SW480 (cell line): ENCODE results near the gene ACOXL.

Experiments used
- DNase-seq: peaks from one replicate; pipeline ENCODE4 v3.0.0-alpha.2; 2016; ENCODE audit warnings: low spot score

Gene ACOXL

DNA sequence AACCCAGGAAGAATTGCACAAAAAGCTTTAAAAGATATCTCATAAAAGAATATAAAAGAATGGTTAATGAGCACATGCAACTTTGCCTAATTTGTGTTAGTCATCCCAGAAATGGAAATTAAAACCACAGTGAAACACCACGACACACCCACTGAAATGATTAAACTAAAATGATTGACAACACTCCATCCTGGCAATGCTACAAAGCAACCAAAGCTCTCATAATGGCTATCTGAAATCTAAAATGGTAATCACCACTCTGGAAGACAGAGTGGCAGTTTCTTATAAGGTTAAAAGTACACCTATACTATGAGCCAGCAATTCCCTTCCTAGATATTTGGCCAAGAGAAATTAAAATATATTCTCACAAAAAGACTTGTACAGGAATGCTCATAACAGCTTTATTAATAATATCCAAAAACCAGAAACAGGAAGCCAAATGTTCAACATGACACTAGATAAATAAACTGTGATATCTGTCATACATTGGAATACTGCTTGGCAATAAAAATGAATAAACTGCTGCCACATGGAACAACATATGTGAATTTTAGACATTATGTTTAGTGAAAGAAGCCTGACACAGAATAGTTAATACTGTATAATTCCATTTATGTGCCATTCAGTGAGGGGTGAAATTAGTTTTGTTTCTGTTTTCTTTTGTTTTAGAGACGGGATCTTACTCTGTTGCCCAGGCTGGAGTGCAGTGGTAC lies 283.1 kb downstream of the ACOXL start:
- peak; percentile 18 for DNase-seq

DNA sequence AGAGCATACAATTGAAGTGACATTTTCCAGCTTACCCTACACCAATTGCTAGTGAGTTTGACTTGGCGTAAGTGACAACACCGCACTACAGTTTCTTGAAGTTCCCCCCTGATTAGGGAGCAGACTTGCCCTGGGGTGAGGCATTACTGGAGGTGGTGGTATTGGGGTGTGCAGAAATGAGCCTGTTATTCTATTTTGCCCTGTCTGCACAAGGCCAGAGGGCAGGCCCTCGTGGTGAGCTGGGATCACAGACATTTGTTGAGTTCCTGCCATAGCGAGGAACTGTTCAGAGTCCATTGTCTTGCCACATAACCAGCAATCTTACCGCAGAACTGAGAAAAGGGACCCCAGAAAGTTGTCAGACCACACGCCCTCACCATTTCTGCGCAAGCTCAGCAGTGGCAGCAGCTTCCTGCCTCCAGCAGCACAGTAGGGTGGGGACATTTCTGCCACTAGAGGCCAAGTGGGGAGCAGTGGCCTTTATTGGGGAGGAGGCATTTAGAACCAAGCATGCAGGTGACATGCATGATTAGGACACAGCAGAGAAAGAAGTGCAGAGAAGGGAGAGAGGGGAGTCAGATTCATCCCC lies 284.8 kb downstream of the ACOXL start:
- DNase-seq: no peak

DNA sequence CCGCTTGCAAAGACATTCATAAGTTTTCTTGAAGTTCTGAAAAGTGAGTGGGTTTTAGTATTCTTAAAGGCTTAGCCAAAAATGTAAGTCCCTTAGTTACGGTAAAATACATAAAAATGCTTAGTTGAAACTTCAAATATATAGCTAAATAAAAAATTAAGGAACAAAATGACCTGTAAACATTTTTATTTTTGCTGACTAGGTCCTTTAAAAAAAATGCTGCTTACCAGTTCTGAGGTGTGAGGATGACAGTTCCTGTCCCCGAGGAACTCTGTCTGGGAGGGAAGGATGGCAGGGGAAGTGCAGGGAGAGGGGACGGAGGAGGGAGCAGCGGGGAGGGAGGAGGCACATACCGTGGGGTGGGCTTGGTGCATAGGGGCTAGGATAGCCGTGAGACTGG lies 285.5 kb downstream of the ACOXL start:
- no peak for DNase-seq

DNA sequence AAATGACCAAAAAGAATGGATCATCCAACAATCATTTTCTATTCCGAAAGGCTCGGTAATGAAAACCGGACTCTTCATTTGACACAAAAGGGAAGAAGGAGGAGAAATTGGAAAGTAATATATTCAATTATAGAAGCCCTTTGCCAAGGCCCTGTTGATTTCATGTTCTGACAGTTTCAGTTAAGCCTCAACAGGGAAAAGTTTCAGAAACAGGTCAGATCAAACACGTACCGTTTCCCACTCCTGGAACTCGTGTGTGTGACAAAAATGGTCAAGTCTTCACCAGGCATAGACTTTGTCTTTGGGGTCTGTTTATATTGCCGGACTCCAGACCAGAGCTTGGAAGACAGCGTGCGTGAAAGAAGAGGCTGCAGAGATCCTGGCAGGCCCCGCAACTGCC lies 287.0 kb downstream of the ACOXL start:
- no peak for DNase-seq

DNA sequence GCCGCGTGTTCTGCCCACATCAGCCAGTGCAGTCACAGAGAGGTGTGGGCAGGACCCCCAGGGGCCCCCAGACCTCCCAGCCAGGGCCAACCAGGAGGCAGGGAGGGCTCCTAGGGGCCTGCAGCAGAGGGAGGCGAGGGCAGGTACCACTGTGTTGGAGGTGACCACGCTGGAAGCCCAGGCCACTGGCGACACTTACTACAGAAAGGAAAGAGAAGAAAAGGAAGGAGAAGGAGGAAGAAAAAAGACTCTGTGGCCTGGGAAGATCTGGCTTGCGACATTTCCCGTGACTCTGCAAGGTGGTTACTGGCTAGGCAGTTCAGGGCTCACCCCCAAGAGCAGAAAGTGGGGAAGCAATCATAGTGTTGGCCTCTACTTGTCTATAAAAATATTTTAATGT lies 290.3 kb downstream of the ACOXL start:
- no peak for DNase-seq

DNA sequence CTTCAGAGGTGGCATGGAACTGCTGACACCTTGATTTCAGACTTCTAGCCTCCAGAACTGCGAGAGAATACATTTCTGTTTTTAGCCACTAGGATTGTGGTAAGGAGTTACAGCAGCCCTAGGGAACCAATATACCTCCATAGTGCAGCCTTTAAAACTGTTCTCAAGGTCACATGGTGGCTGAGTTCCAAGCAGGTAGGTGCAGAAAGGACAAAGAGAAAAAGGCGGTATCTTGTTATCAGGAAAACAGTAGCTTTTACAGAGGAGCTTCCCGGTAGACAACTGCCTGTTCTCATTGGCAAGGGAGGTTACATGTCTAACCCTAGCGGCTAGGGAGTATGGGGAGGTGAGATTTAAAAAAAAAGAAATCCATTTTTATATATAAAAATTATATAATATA lies 292.1 kb downstream of the ACOXL start:
- no peak for DNase-seq

DNA sequence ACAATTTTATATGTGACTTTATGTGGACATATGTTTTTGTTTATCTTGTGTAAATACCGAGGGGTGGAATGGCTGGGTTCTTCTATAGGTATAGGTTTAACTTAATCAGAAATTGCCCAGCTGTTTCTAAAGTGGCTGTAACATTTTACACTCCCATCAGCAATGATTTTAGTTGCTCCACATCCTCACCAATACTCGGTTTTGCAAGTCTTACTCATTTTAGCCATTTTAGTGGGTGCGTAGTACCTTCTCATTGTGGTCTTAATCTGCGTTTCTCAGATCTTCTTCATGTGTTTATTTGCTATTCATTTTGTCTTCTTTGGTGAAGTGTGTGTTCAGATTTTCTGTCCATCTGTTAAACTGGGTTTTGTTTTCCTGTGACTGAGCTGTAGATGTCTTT lies 292.9 kb downstream of the ACOXL start:
- DNase-seq: no peak

DNA sequence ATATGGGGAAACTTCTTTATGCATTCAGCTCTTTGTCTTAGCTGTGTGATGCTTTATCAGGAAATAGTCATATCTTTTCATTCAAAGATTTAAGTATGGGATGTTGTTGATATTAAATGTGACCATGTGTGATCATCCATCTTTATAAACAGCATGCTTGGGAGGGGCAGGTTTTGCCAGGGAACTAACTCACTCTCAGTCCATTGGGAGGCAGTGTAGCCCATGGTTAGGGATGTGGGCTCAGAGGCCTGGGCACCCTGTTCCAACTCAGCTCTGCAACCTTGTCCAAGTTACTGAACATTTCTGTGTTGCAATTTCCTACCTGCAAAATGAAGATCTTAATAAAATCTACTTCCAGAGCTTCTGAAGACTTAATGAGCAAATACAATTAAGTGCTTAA lies 296.3 kb downstream of the ACOXL start:
- DNase-seq: peak; percentile 13

DNA sequence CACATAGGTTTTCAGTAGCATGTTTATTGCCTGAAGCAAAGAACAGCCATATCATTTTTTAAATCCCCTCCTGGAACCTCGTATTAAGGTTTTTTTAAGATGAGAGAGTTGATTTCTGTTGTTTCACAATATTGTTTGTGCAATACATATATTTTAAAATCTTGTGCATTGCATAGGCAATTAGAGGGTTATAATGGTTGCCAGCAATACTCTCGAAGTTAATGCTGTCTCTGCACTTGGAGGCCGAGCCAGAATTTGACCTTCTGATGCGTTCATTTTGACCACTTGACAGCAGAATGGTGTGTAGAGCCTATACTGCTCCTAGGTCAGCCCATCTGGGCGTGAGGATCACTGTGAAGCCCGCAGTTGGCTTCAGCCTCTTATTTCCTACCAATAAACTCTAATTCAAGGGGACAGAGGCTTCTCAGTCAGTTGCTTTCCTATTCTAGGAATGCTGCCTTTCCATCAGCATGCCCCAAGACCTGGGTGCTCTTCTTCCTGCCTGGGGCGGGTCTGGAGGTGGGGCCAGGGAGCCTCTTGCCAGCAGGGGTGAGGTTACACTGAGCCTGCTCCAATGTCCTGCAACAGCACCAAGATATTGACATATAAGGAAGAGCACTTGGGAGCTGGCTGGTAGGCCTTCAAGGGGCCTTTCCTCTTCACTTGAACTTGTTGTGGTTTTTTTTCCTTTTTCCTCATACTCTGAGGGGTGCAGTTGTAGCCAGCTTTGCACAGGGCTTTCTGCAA lies 297.0 kb downstream of the ACOXL start:
- peak; percentile 17 for DNase-seq

DNA sequence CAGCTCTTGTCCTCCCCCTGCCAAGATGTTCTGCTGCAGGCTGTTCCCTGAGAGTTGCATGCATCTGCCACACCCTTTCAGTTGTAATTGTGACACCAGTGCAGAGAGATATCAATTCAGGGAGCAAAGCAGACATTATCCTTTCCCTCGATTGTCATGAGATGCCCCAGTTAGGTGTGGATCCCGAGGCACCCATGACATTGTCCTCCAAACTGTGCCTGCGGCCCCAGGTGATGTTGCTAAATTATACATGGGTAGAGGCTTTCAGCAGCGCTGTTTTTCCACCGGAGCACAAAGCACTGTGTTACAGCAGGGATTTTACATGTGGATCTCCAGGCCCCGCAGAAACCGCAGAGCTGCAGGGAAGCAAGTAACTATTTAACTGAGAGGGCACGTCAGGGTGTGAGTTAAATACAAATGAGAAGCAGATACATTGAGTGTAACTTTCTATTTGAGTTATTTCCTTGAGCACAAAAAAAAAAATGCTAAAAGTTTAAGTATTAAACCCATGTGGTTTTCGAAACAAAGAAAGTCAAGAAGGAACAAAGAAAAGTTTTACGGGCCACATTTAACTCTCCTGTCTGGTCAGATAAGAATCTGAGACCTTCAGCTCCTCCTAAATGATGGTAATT lies 298.0 kb downstream of the ACOXL start:
- DNase-seq: peak; percentile 44

DNA sequence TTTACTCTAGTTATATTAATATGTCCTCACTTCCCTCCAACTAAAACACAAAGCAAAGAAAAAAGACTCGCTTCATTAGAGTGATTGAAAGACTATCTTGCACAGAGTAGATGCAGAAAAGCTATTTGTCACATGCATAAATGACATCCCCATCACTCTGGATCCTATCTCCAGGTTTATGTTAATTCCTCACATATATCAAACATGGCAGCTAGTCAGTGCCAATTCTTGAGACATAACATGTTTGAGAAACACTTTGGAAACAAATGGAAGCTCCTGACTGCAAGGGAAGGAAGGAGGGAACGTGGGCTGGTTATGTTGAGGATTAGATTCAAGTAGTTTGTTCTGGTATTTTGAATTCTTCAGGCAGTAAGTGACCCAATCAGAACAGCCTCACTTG lies 298.6 kb downstream of the ACOXL start:
- DNase-seq: no peak

DNA sequence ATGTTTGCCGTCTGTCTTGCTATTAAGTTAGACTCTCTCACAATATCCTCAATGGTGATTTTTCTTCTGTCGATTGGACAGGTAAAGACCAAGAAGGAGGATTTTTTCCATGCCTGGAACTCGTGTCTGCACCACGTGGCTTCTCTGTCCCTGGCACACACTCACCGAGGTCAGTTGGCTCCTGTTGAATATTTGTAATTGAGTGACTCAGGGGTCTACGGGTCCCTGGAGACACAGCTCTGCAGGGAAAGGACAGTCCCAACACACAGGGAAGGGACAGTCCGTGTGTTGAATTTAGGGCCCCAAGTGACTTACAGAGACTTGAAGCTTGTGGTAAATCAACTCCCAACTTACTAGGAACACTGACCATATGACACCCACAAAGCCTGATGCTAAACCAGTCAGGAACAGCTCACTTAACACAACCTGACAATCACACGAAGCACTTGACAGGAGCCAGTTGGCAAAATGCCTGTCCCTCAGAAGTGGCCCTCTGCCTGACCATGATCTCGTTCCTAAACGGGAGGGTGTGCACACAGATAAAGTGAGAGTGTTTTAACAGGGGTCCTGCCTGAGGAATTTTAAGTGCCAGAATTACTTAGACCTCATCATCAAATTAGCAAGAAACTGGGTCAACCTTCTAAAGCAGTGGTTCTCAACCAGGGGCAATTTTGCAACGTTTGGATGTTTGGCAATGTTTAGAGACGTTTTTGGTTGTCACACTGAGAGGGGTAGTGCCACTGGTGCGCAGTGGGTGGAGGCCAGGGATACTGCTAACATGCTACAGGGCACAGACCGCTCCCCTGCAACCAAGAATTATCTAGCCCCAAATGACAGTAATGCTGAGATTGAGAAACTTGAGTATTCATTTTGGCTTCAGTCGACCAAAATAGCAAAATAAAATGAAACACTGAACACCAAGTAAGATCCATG lies 299.4 kb downstream of the ACOXL start:
- no peak for DNase-seq

DNA sequence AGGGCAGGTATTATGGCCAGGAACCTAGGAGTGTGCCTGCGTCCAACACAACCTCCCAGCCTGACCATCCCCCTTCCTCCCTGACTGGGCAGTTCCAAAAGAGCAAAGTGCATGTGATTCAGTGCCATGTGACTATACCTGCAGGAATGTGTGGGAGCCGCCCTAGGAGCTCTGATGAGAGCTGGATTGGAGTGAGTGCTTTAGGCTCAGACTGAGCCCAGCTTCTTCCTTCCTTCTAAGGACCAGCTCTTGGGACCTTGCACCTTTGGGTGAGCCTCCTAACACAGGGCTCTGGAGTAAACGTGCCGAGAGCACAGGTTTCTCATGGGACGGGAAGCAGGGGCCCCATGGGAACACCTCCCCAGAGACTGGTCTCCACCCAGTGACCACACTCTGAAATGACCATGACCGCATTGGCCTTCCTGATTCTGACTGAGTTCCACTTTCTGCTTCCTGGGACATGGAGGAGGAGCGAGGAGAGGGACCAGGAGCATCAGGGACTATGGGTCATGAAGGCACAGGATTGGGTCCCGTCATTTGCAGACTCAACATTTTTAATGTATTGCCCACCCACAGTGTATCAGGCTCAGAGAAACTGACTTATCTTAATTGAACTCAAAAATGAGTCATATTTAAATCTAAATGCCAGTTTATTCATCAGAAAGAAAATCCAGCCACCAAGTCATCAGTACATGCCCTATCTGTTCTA lies 300.5 kb downstream of the ACOXL start:
- DNase-seq: peak; percentile 96

DNA sequence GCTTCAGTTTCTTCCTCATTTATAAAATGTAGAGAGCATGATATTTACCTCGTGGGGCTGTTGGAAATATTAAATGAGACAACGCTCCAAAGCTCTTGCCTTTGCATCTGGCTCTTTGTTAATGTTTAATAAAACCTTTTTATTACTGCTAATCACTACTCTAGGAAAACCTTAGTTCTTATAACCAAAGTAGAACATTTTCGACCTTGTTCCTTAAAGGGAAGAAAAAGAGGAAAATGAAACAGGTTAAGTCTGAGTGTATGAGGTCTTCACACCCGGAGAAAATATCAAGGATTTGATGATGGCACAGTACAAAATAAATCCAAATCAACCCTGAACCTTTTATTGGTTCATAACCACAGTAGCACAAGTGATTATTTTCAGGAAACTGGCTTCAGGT lies 301.8 kb downstream of the ACOXL start:
- DNase-seq: no peak

DNA sequence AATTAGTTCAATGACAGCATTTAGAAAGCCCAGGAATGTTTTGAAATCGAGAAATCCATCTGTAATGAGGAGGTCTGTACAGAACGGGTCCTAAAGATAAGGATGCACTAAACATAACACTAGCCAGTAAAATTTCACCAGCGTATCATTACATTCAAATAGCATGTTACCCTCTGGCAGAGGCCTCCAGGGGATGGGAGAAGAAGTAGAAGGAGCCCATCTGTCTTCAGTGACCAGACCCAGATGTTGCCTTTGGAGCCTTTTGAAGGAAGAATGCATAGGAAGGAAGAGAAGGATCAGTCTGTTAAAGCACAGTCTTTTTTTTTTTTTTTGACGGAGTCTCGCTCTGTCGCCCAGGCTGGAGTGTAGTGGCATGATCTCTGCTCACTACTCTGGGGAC lies 302.2 kb downstream of the ACOXL start:
- no peak for DNase-seq

DNA sequence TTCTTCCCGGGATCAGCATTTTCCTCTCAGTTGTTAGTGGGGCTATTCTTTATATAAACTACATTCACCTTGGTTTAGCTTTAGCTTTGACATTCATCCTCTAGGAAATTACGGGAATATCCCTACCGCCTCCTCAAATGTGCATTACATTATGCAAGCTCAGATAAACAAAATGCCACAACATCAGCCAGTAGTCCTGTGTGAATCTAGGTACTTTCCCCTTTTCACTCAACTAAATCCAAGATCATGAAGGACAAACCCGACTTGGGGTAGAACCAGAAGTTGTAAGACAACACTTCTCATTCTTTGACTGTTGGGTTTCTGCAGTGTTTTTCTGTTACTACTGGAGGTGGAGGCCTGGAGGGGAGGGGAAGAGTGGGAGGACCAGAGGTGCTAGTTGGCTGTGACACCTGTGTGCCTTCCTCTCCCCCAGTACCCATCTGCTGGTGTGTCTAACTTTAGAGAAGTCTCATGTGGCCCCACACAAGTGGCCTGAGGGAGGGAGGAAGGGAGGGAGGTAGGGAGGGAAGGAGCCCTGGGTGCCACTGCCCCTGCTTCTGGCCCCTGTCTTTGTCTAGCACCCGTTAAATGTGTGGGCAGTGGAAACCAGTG lies 303.6 kb downstream of the ACOXL start:
- no peak for DNase-seq

DNA sequence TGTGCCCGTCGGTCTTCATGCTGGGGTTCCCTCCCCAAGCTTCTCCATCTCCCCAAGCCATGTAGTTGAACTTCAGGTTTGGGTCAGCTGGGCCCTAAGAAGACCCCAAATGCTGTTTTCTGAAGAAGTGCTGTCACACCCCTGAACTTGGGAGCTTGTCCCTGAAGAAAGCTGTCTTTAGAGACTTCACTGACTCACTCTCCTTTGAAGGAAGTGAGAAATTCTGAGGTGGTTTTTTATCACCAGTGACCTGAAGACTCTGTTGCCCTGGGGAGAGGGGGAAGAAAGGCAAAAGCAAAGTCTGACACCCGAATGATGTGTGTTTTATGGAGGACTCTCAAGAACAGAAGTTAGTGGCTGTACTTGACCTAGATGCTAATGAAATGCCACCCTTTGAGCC lies 304.8 kb downstream of the ACOXL start:
- DNase-seq: no peak

DNA sequence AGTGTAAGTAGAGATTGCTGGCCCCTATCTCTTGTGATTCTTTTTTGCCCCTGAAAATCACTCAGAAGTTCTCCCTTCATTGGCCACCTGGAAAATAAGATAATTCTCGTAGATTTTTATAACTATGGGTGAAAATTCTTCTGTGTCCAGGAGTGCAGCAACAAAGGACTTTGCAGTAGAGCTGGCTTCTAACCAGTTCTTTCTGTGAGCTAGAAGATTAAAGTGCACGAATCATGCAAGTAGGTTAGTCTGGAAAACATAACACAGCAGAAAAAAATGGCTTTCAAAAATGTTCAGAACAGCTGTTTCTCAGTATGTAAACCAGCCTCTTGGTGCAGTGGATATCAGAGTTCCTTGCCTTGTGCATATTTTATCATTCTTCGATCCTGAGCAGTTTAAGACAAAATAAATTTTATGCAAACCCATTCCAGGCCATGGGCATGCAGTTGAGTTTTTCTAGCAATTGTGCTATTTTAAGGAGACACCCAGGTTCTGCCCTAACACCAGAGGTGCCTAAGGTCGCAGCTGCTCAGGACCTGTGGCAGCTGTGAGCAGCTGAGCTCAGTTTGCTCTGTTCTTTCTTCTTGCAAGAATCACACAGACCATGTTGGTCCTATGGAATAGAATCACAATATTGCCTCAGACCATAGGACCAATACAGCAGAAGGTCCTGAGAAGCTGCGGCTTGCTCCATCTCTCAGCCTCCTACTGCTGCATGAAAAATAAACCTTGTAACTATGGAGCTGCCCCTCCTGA lies 307.4 kb downstream of the ACOXL start:
- DNase-seq: no peak

DNA sequence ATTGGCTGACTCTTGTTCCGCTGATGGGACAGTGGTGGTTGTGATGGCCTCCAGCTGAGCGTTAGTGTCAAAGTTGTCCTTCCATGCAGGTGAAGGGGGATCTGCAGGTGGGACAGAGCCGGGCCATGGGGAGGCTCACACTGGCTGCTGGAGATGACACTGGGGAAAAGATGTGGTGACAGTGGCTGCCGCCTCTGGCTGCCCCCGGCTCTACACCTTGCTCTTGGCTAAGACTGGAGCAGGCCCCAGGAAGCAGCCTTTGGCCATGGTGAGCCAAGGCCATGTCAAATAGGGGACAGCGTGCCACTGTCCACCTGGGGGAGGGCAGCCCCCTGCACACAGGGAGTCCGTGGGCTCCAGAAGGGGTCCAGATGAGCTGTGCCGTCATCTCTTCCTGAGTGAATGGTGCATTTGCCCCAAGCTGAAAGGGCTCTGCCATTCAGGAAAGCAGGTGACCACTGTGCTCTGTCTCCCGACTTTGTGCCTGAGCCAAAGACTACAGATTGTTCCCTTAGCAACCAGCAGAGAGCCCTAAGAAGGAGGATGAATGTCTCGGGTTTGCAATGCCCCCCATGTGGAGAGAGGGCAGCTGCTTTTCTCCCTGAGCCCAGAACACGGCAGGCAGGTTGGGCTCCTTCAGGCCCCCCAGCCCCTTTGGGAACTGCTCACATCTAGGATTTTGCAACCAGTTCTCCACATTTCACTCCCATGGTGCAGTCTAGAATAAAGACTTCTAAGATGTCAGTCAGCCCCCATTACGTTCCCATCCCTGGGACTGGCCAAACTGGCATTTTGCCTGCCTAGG lies 309.2 kb downstream of the ACOXL start:
- no peak for DNase-seq
